ENCODE results near the gene JUNB. TPM values are rescaled to one million over a fixed set of nuclear protein-coding genes. Genes with fewer than 3 reads are reported as not detected.

The JUNB gene
- total RNA-seq, 1 experiment from 2014 or later, result 16.4 TPM

- Mint-ChIP-seq H3K36me3 (ENCODE audit: insufficient read depth, unreplicated experiment) (peaks cover 39% of the 10 kb centered on the region), H3K9me3 (ENCODE audit: unreplicated experiment) (no peaks in the 10 kb centered on the region), H3K27ac (ENCODE audit: unreplicated experiment) (peak overlapping the region; percentile 90), H3K4me1 (ENCODE audit: low read depth, unreplicated experiment) (peaks cover 21% of the 10 kb centered on the region), H3K4me3 (ENCODE audit: unreplicated experiment) (peak overlapping the region; percentile 92), H3K27me3 (ENCODE audit: insufficient read depth, unreplicated experiment) (no peaks in the 10 kb centered on the region)
- H3K4me3 ChIP-seq (ENCODE audit: low read depth, low read length), result peak overlapping the region; percentile 41
- H3K36me3 ChIP-seq (ENCODE audit: control insufficient read depth, insufficient read depth, low read length), result no peaks in the 10 kb centered on the region
- no peak for DNase-seq
- H3K9me3 ChIP-seq, result no peaks in the 10 kb centered on the region
- H3K27me3 ChIP-seq (replicated peaks; ENCODE audit: control insufficient read depth, insufficient read depth, low read length), result no peaks in the 10 kb centered on the region
- ChIA-PET CTCF (interaction anchor here (0.5 to 1.5 kb wide), 5 partner anchors 12 to 853 kb away, joined by 3 to 9 read pairs (median 3); partner anchors contain the start of gene HOOK2), POLR2A (interaction anchor here (0.6 to 1.0 kb wide), 4 partner anchors 11 to 84 kb away, joined by 3 to 5 read pairs (median 4); partner anchors contain the start of gene GET3)
- intact Hi-C loops (cut with micrococcal nuclease; ENCODE audit: unreplicated experiment), result no loop called here
- TF ChIP-seq, protein P1, sequence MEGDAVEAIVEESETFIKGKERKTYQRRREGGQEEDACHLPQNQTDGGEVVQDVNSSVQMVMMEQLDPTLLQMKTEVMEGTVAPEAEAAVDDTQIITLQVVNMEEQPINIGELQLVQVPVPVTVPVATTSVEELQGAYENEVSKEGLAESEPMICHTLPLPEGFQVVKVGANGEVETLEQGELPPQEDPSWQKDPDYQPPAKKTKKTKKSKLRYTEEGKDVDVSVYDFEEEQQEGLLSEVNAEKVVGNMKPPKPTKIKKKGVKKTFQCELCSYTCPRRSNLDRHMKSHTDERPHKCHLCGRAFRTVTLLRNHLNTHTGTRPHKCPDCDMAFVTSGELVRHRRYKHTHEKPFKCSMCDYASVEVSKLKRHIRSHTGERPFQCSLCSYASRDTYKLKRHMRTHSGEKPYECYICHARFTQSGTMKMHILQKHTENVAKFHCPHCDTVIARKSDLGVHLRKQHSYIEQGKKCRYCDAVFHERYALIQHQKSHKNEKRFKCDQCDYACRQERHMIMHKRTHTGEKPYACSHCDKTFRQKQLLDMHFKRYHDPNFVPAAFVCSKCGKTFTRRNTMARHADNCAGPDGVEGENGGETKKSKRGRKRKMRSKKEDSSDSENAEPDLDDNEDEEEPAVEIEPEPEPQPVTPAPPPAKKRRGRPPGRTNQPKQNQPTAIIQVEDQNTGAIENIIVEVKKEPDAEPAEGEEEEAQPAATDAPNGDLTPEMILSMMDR (IDR thresholded peaks at IDR 0.05; ENCODE audit: insufficient read depth in 1 of 2, low read depth in 1 of 2, low read length in 1 of 2, severe bottlenecking in 1 of 2, unreplicated experiment in 1 of 2), result no peak
- BruUV-seq (replicated peaks), result no TSS peak
- H3K4me1 ChIP-seq, result peaks cover 33% of the 10 kb centered on the region
Measured at GRCh38 chr19:12789098-12789903, 2.0 kb upstream of the JUNB start.

- Mint-ChIP-seq H3K4me1 (ENCODE audit: low read depth, unreplicated experiment) (peaks cover 21% of the 10 kb centered on the region), H3K27me3 (ENCODE audit: insufficient read depth, unreplicated experiment) (no peaks in the 10 kb centered on the region), H3K9me3 (ENCODE audit: unreplicated experiment) (no peaks in the 10 kb centered on the region), H3K4me3 (ENCODE audit: unreplicated experiment) (peak overlapping the region; percentile 92), H3K36me3 (ENCODE audit: insufficient read depth, unreplicated experiment) (peaks cover 42% of the 10 kb centered on the region), H3K27ac (ENCODE audit: unreplicated experiment) (peak overlapping the region; percentile 83)
- TF ChIP-seq, protein P1 (IDR thresholded peaks at IDR 0.05; ENCODE audit: insufficient read depth in 1 of 2, low read depth in 1 of 2, low read length in 1 of 2, severe bottlenecking in 1 of 2, unreplicated experiment in 1 of 2), result no peak
- POLR2A ChIA-PET, result interaction anchor here (0.6 to 1.0 kb wide), 3 partner anchors 11 to 83 kb away, joined by 3 to 5 read pairs (median 4); partner anchors contain the start of gene GET3
- intact Hi-C loops (cut with micrococcal nuclease; ENCODE audit: unreplicated experiment), result loop anchor here (1.0 to 5.0 kb wide), 2 partner anchors 8 to 362 kb away; partner anchors contain the start of genes IER2 and STX10
- DNase-seq, result peak; percentile 95 to 96
- Histone ChIP-seq H3K9me3 (no peaks in the 10 kb centered on the region), H3K4me3 (ENCODE audit: low read depth, low read length) (peak overlapping the region; percentile 40), H3K27me3 (replicated peaks; ENCODE audit: control insufficient read depth, insufficient read depth, low read length) (no peaks in the 10 kb centered on the region), H3K4me1 (peaks cover 25% of the 10 kb centered on the region), H3K36me3 (ENCODE audit: control insufficient read depth, insufficient read depth, low read length) (no peaks in the 10 kb centered on the region)
- CTCF ChIA-PET, result interaction anchor here (0.5 to 1.5 kb wide), 2 partner anchors 13 to 852 kb away, joined by 3 to 9 read pairs; no protein-coding TSS in a partner anchor
- BruUV-seq (replicated peaks), result no TSS peak
Measured at GRCh38 chr19:12789904-12790619, 1.2 kb upstream of the JUNB start.
